ENCODE data around the gene CNNM4.

DNA sequence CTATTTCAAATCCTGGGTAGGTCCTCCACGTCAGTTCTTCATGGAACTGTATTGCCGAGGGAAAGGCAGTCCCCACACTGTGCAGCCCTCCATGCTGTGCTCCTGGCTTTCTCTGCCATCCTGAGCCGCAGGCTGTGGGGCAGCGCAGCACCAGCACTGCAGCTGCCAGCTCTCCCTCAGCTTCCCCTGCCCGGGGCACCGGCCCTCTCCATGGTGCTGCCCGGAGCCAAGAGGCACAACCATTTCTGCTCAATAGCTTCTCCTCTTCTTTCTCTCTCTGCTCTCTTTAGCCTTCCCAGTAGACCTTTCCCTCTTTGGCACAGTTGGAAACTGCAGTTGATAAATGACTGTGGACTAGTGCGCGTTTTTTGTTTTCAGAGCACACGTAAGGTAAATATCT is 71.0 kb downstream of the CNNM4 start:
- TF ChIP-seq CTCF (IDR thresholded peaks at IDR 0.05; ENCODE audit: low read depth, low read length, missing input control) (no peak), YY1 (IDR thresholded peaks at IDR 0.05) (peak; percentile 55), REST (IDR thresholded peaks at IDR 0.05) (peak; percentile 99), RAD21 (IDR thresholded peaks at IDR 0.05) (peak in 1 of 2 donors; percentile 23), FOXA1 (IDR thresholded peaks at IDR 0.05) (no peak), GABPA (IDR thresholded peaks at IDR 0.05 in 1 of 2, conservative IDR thresholded peaks at IDR 0.05 in 1 of 2) (no peak)
- TF ChIP-seq, protein P1, sequence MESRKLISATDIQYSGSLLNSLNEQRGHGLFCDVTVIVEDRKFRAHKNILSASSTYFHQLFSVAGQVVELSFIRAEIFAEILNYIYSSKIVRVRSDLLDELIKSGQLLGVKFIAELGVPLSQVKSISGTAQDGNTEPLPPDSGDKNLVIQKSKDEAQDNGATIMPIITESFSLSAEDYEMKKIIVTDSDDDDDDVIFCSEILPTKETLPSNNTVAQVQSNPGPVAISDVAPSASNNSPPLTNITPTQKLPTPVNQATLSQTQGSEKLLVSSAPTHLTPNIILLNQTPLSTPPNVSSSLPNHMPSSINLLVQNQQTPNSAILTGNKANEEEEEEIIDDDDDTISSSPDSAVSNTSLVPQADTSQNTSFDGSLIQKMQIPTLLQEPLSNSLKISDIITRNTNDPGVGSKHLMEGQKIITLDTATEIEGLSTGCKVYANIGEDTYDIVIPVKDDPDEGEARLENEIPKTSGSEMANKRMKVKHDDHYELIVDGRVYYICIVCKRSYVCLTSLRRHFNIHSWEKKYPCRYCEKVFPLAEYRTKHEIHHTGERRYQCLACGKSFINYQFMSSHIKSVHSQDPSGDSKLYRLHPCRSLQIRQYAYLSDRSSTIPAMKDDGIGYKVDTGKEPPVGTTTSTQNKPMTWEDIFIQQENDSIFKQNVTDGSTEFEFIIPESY (IDR thresholded peaks at IDR 0.05): no peak
